Measurements from ENCODE around the gene NKAPL.
"Not testable (repeated sequence)": the region's sequence is repeated elsewhere in the genome, so short reads cannot be mapped to it uniquely, and the experiment has no call there.

GRCh38 chr6:28306363-28306762 is 47.3 kb downstream of the NKAPL start:
- TF ChIP-seq, protein P1, sequence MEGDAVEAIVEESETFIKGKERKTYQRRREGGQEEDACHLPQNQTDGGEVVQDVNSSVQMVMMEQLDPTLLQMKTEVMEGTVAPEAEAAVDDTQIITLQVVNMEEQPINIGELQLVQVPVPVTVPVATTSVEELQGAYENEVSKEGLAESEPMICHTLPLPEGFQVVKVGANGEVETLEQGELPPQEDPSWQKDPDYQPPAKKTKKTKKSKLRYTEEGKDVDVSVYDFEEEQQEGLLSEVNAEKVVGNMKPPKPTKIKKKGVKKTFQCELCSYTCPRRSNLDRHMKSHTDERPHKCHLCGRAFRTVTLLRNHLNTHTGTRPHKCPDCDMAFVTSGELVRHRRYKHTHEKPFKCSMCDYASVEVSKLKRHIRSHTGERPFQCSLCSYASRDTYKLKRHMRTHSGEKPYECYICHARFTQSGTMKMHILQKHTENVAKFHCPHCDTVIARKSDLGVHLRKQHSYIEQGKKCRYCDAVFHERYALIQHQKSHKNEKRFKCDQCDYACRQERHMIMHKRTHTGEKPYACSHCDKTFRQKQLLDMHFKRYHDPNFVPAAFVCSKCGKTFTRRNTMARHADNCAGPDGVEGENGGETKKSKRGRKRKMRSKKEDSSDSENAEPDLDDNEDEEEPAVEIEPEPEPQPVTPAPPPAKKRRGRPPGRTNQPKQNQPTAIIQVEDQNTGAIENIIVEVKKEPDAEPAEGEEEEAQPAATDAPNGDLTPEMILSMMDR (IDR thresholded peaks at IDR 0.05) = not testable (repeated sequence)
- TF ChIP-seq EZH2 (IDR thresholded peaks at IDR 0.05) = not testable (repeated sequence)
